Kidney (tissue), 14 donors: ENCODE measurements around the gene ITPK1. TPM values are rescaled to one million over a fixed set of nuclear protein-coding genes. Genes with fewer than 3 reads are reported as not detected.

ENCODE experiments used
- DNase-seq, 5 donors: peaks; one replicate each; pipeline ENCODE4 v3.0.0-alpha.2; 2013 to 2020
- FAIRE-seq: peaks from 2 replicates; lab custom pipeline; 2012; peaks lifted over from hg19 to GRCh38; lab: Jason Lieb, UNC
- H3K27ac ChIP-seq, 2 donors: one replicate each; pipeline ENCODE4 v1.7.0; 2013; ENCODE audit warnings: low read depth in 2 of 2, low read length in 2 of 2, inconsistent platforms in 1 of 2
- H3K27me3 ChIP-seq: one replicate; pipeline ENCODE4 v1.7.1; 2013; ENCODE audit warnings: low read length, inconsistent platforms; ENCODE audit not compliant: control insufficient read depth, insufficient read depth
- H3K36me3 ChIP-seq, 3 donors: one replicate each; pipeline versions ENCODE4 v1.7.0 to v1.7.1; 2013; ENCODE audit warnings: low read length in 3 of 3, control low read depth in 1 of 3, inconsistent platforms in 1 of 3; ENCODE audit not compliant: insufficient read depth in 3 of 3, control insufficient read depth in 2 of 3
- H3K4me1 ChIP-seq, 3 donors: one replicate each; pipeline versions ENCODE4 v1.7.0 to v1.7.1; 2013; ENCODE audit warnings: low read length in 3 of 3, inconsistent platforms in 1 of 3, low read depth in 1 of 3; ENCODE audit not compliant: control insufficient read depth in 2 of 3, insufficient read depth in 2 of 3
- H3K4me3 ChIP-seq, 3 donors: one replicate each; pipeline versions ENCODE4 v1.7.0 to v1.8.1; 2013; ENCODE audit warnings: low read length in 3 of 3, control low read depth in 1 of 3, inconsistent platforms in 1 of 3
- H3K9ac ChIP-seq, 3 donors: one replicate each; pipeline versions ENCODE4 v1.7.0 to v1.7.1; 2013; ENCODE audit warnings: low read length in 3 of 3, control low read depth in 1 of 3, inconsistent platforms in 1 of 3
- H3K9me3 ChIP-seq, 3 donors: one replicate each; pipeline versions ENCODE4 v1.7.0 to v1.7.1; 2013; ENCODE audit warnings: low read length in 3 of 3, control low read depth in 1 of 3, inconsistent platforms in 1 of 3; ENCODE audit not compliant: control insufficient read depth in 2 of 3, insufficient read depth in 1 of 3
- CTCF ChIP-seq: IDR thresholded peaks from 3 replicates; pipeline ENCODE4 v1.5.1; 2012; ENCODE audit warnings: mild to moderate bottlenecking, moderate library complexity, borderline replicate concordance; ENCODE audit not compliant: insufficient read depth; ENCODE audit errors: extremely low read depth
- intact Hi-C: fragments of 100-400 bp; cut with DNase I; formaldehyde crosslinking; loops from one replicate; pipeline ENCODE4 v1.11.1; 2022
- polyA plus RNA-seq: library from polyadenylated mRNA; stranded (reverse); fragments of 350-450 nt; fragmentation: Illumina TruSeq; extraction: RNeasy Lipid Tissue Mini Kit (QIAGEN cat#74804); gene quantifications from one replicate; pipeline ENCODE4 v1.2.3, GENCODE V29; 2014; ENCODE audit warnings: low read depth, low replicate concordance; ENCODE audit not compliant: insufficient read depth
- total RNA-seq: library from RNA; stranded (reverse); fragmentation: NEBNext Ultra II Directional; extraction: Animal tissue kit (Norgen Biotek cat#: 25700); gene quantifications from one replicate; pipeline ENCODE4 v1.2.1, GENCODE V29; 2021
- donor health status: control.
- donor health status: control.
- donor health status: control.
- donor health status: control.
- donor health status: control.
- donor health status: DM: yes; HTN: yes; CAD: no.
- donor health status: Normal renal cell carcinoma (clear cell type).

The ITPK1 gene
- total and polyA plus RNA-seq, 2 donors from 2014 or later: 43.6 to 92.0 TPM

- Histone ChIP-seq H3K9me3 (no peaks in the 10 kb centered on the region), H3K27me3 (no peaks in the 10 kb centered on the region), H3K4me3 (no peak overlapping the region), H3K27ac (no peak overlapping the region), H3K36me3 (no peaks in the 10 kb centered on the region), H3K4me1 (peaks cover 0 to 18% (median 14%) of the 10 kb centered on the region in 3 donors), H3K9ac (no peak overlapping the region)
- intact Hi-C loops: no loop called here
- DNase-seq: no peak
- FAIRE-seq: no peak
- TF ChIP-seq CTCF: no peak
These were observed 5.9 kb downstream of the ITPK1 start for GRCh38 chr14:93109572-93110481.

GRCh38 chr14:93108105-93108504 is 7.6 kb downstream of the ITPK1 start:
- no peak overlapping the region for H3K9ac ChIP-seq
- H3K4me3 ChIP-seq: no peak overlapping the region
- DNase-seq: no peak
- intact Hi-C loops: no loop called here
- H3K36me3 ChIP-seq: no peaks in the 10 kb centered on the region
- no peak overlapping the region for H3K27ac ChIP-seq
- TF ChIP-seq CTCF: no peak
- peaks cover 0 to 5% (median 2%) of the 10 kb centered on the region in 3 donors for H3K4me1 ChIP-seq
- H3K27me3 ChIP-seq: no peaks in the 10 kb centered on the region
- no peak for FAIRE-seq
- H3K9me3 ChIP-seq: no peaks in the 10 kb centered on the region

GRCh38 chr14:93107453-93107852 is 8.3 kb downstream of the ITPK1 start:
- intact Hi-C loops: no loop called here
- H3K9ac ChIP-seq: no peak overlapping the region
- H3K9me3 ChIP-seq: no peaks in the 10 kb centered on the region
- no peak overlapping the region for H3K27ac ChIP-seq
- peaks cover 0 to 3% (median 0%) of the 10 kb centered on the region in 3 donors for H3K4me1 ChIP-seq
- DNase-seq (no peak), FAIRE-seq (no peak)
- no peak for TF ChIP-seq CTCF
- H3K27me3 ChIP-seq: no peaks in the 10 kb centered on the region
- H3K4me3 ChIP-seq: no peak overlapping the region
- H3K36me3 ChIP-seq: no peaks in the 10 kb centered on the region
